OCI-LY3 (cell line): ENCODE data around the gene IL2RA.

Experiments used
- EZH2phosphoT487 ChIP-seq: fragments of 200-600 bp; shearing (Covaris generic); IDR thresholded peaks from 2 replicates; pipeline ENCODE4 v1.6.1; 2018; ENCODE audit warnings: antibody characterized with exemption, mixed run types, low read depth
- TF ChIP-seq, protein P1 (sequence below): fragments of 200-600, 300-600 bp; sonication (generic); IDR thresholded peaks from 2 replicates; pipeline ENCODE4 v1.5.1; 2014; ENCODE audit warnings: antibody characterized with exemption, low read length, low read depth

GRCh38 chr10:6074489-6075301 lies 12.5 kb upstream of the IL2RA start:
- TF ChIP-seq, protein P1, sequence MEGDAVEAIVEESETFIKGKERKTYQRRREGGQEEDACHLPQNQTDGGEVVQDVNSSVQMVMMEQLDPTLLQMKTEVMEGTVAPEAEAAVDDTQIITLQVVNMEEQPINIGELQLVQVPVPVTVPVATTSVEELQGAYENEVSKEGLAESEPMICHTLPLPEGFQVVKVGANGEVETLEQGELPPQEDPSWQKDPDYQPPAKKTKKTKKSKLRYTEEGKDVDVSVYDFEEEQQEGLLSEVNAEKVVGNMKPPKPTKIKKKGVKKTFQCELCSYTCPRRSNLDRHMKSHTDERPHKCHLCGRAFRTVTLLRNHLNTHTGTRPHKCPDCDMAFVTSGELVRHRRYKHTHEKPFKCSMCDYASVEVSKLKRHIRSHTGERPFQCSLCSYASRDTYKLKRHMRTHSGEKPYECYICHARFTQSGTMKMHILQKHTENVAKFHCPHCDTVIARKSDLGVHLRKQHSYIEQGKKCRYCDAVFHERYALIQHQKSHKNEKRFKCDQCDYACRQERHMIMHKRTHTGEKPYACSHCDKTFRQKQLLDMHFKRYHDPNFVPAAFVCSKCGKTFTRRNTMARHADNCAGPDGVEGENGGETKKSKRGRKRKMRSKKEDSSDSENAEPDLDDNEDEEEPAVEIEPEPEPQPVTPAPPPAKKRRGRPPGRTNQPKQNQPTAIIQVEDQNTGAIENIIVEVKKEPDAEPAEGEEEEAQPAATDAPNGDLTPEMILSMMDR: no peak
- TF ChIP-seq EZH2phosphoT487: no peak
